HEK293T (cell line): ENCODE measurements around the gene DPP7.

Experiments used
- CTCF ChIA-PET: fragments of 350-600 bp; formaldehyde crosslinking; extraction: SDS; loops from one replicate; lab custom pipeline; 2021; ENCODE audit warnings: antibody characterized with exemption, inconsistent platforms; lab: Yijun Ruan, JAX
- POLR2A ChIA-PET: fragments of 350-600 bp; formaldehyde crosslinking; extraction: SDS; loops from one replicate; lab custom pipeline; 2020; ENCODE audit warnings: antibody characterized with exemption, inconsistent platforms; lab: Yijun Ruan, JAX
- DNase-seq: peaks from one replicate; pipeline ENCODE4 v3.0.0; 2012; ENCODE audit warnings: mixed read lengths; ENCODE audit errors: extremely low spot score
- ARNT ChIP-seq: fragments of 450-650 bp; IDR thresholded peaks from 2 replicates; pipeline ENCODE4 v1.6.1; 2017; ENCODE audit warnings: mild to moderate bottlenecking
- BHLHE40 ChIP-seq: fragments of 450-650 bp; IDR thresholded peaks from 2 replicates; pipeline ENCODE4 v1.6.1; 2016; ENCODE audit warnings: mild to moderate bottlenecking, moderate library complexity, borderline replicate concordance
- CTBP1 ChIP-seq: fragments of 450-650 bp; IDR thresholded peaks from 2 replicates; pipeline ENCODE4 v1.6.1; 2016; ENCODE audit warnings: borderline replicate concordance
- ELF4 ChIP-seq: fragments of 450-650 bp; IDR thresholded peaks from 2 replicates; pipeline ENCODE4 v1.6.1; 2017; ENCODE audit warnings: antibody characterized with exemption
- FOXA1 ChIP-seq: fragments of 450-650 bp; IDR thresholded peaks from 2 replicates; pipeline ENCODE4 v1.6.1; 2016; ENCODE audit warnings: mild to moderate bottlenecking
- FOXK2 ChIP-seq: fragments of 450-650 bp; IDR thresholded peaks from 2 replicates; pipeline ENCODE4 v1.6.1; 2016; ENCODE audit warnings: mild to moderate bottlenecking
- FOXM1 ChIP-seq: fragments of 450-650 bp; IDR thresholded peaks from 2 replicates; pipeline ENCODE4 v1.6.1; 2017; ENCODE audit warnings: mild to moderate bottlenecking, borderline replicate concordance
- HDGF ChIP-seq: fragments of 450-650 bp; IDR thresholded peaks from 2 replicates; pipeline ENCODE4 v1.6.1; 2017; ENCODE audit warnings: antibody characterized with exemption, borderline replicate concordance
- L3MBTL2 ChIP-seq: fragments of 450-650 bp; conservative IDR thresholded peaks from 2 replicates; pipeline ENCODE4 v1.6.1; 2016; ENCODE audit warnings: mild to moderate bottlenecking
- LEF1 ChIP-seq: fragments of 450-650 bp; IDR thresholded peaks from 2 replicates; pipeline ENCODE4 v1.6.1; 2017; ENCODE audit warnings: mild to moderate bottlenecking, borderline replicate concordance
- NFRKB ChIP-seq: fragments of 450-650 bp; IDR thresholded peaks from 2 replicates; pipeline ENCODE4 v1.6.1; 2016; ENCODE audit warnings: mild to moderate bottlenecking, moderate library complexity
- PKNOX1 ChIP-seq: fragments of 450-650 bp; IDR thresholded peaks from 2 replicates; pipeline ENCODE4 v1.6.1; 2016
- SP1 ChIP-seq: fragments of 450-650 bp; IDR thresholded peaks from 2 replicates; pipeline ENCODE4 v1.6.1; 2017
- SUZ12 ChIP-seq: fragments of 450-650 bp; IDR thresholded peaks from 2 replicates; pipeline ENCODE4 v1.6.1; 2016; ENCODE audit warnings: mild to moderate bottlenecking
- TARDBP ChIP-seq: fragments of 450-650 bp; IDR thresholded peaks from 2 replicates; pipeline ENCODE4 v1.6.1; 2016
- ZNF384 ChIP-seq: fragments of 450-650 bp; IDR thresholded peaks from 2 replicates; pipeline ENCODE4 v1.6.1; 2016

DPP7 gene

GRCh38 chr9:137114613-137115393, at the start of gene DPP7:
Gene DPP7 (minus strand): TSS chr9:137114733. CDS start chr9:137114713, 20 bp downstream.
- no peak for DNase-seq
- POLR2A ChIA-PET = no interaction called here
- no peak for TF ChIP-seq SP1
- TF ChIP-seq SUZ12 = no peak
- no peak for TF ChIP-seq FOXM1
- no peak for TF ChIP-seq FOXA1
- TF ChIP-seq TARDBP = no peak
- TF ChIP-seq ELF4 = no peak
- TF ChIP-seq PKNOX1 = no peak
- no peak for TF ChIP-seq LEF1
- no peak for TF ChIP-seq BHLHE40
- no peak for TF ChIP-seq ZNF384
- TF ChIP-seq FOXK2 = no peak
- TF ChIP-seq ARNT = no peak
- no peak for TF ChIP-seq NFRKB
- TF ChIP-seq HDGF = no peak
- no peak for TF ChIP-seq L3MBTL2
- no peak for TF ChIP-seq CTBP1

GRCh38 chr9:137163805-137164204, 49.3 kb upstream of the DPP7 start:
- TF ChIP-seq FOXM1 (no peak), NFRKB (no peak), FOXK2 (no peak), ELF4 (no peak), SP1 (no peak)
- ChIA-PET CTCF (no interaction called here), POLR2A (no interaction called here)

More at GRCh38 chr9:137114613-137115393, at the start of gene DPP7:
- CTCF ChIA-PET = no interaction called here

GRCh38 chr9:137163365-137163715, 48.8 kb upstream of the DPP7 start:
- ChIA-PET POLR2A (interaction anchor here (0.9 kb wide), 1 partner anchor 34 kb away, joined by 4 read pairs; no protein-coding TSS in a partner anchor), CTCF (no interaction called here)
- TF ChIP-seq ARNT (no peak), L3MBTL2 (no peak), SP1 (no peak), FOXK2 (no peak)
- DNase-seq = no peak

More at GRCh38 chr9:137163805-137164204, 49.3 kb upstream of the DPP7 start:
- no peak for DNase-seq

GRCh38 chr9:137162505-137163364, 48.2 kb upstream of the DPP7 start:
- TF ChIP-seq NFRKB = no peak
- no peak for TF ChIP-seq BHLHE40
- no peak for TF ChIP-seq FOXA1
- TF ChIP-seq TARDBP = no peak
- TF ChIP-seq FOXK2 = no peak
- no peak for TF ChIP-seq FOXM1
- TF ChIP-seq HDGF = no peak
- TF ChIP-seq CTBP1 = no peak
- TF ChIP-seq ELF4 = no peak
- TF ChIP-seq LEF1 = no peak
- no peak for TF ChIP-seq SP1
- no peak for TF ChIP-seq L3MBTL2
- TF ChIP-seq SUZ12 = no peak
- TF ChIP-seq ARNT = no peak
- ChIA-PET POLR2A (interaction anchor here (0.9 kb wide), 1 partner anchor 33 kb away, joined by 4 read pairs; no protein-coding TSS in a partner anchor), CTCF (no interaction called here)
- no peak for DNase-seq

- CTCF ChIA-PET = no interaction called here
- POLR2A ChIA-PET = no interaction called here
- TF ChIP-seq TARDBP (no peak), LEF1 (no peak), FOXK2 (no peak), FOXA1 (no peak), SUZ12 (no peak), FOXM1 (no peak), ARNT (no peak), PKNOX1 (no peak), ELF4 (no peak), BHLHE40 (no peak), ZNF384 (no peak), L3MBTL2 (no peak), SP1 (no peak), CTBP1 (no peak)
- peak; percentile 66 for DNase-seq
Observed at GRCh38 chr9:137161558-137162486, 47.3 kb upstream of the DPP7 start.
